ENCODE measurements around the gene HDAC6.

DNA sequence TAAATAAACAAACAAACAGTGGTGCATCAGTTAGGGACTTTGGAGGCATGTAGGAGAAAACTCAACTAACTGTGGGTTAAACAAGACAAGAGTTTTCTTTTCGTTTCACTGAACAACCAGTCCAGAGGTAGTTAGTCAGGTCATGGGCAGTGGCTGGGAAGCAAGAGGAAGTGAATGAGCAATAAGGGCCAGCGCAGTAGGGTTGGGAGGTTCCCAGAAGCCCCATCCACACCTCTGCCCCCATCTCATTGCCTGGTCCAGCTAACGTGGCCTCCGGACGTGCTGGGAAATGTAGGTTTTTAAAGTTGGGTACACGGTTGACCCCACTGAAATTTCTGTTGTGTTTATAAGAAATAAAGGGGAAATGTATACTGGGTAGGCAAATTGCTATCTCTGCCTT lies 31.6 kb upstream of the HDAC6 start:
- TF ChIP-seq, protein P1, sequence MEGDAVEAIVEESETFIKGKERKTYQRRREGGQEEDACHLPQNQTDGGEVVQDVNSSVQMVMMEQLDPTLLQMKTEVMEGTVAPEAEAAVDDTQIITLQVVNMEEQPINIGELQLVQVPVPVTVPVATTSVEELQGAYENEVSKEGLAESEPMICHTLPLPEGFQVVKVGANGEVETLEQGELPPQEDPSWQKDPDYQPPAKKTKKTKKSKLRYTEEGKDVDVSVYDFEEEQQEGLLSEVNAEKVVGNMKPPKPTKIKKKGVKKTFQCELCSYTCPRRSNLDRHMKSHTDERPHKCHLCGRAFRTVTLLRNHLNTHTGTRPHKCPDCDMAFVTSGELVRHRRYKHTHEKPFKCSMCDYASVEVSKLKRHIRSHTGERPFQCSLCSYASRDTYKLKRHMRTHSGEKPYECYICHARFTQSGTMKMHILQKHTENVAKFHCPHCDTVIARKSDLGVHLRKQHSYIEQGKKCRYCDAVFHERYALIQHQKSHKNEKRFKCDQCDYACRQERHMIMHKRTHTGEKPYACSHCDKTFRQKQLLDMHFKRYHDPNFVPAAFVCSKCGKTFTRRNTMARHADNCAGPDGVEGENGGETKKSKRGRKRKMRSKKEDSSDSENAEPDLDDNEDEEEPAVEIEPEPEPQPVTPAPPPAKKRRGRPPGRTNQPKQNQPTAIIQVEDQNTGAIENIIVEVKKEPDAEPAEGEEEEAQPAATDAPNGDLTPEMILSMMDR (CRISPR knock-in tag; IDR thresholded peaks at IDR 0.05): no peak
- no peak for TF ChIP-seq JUNB (CRISPR knock-in tag; IDR thresholded peaks at IDR 0.05; ENCODE audit: borderline replicate concordance)
- TF ChIP-seq PLRG1 (conservative IDR thresholded peaks at IDR 0.05): no peak

Data from HepG2 (cell line).